Loucy (cell line): ENCODE data around the gene RAB24.

ENCODE experiments used
- CTCF ChIP-seq: fragments of 200-600 bp; sonication (generic); conservative IDR thresholded peaks from 2 replicates; pipeline ENCODE4 v1.5.1; 2014; ENCODE audit warnings: mild to moderate bottlenecking, antibody characterized with exemption, low read length
- EZH2phosphoT487 ChIP-seq: fragments of 200-600 bp; IDR thresholded peaks from 2 replicates; pipeline ENCODE4 v1.6.1; 2018; ENCODE audit warnings: antibody characterized with exemption, mild to moderate bottlenecking, moderate library complexity, borderline replicate concordance

DNA sequence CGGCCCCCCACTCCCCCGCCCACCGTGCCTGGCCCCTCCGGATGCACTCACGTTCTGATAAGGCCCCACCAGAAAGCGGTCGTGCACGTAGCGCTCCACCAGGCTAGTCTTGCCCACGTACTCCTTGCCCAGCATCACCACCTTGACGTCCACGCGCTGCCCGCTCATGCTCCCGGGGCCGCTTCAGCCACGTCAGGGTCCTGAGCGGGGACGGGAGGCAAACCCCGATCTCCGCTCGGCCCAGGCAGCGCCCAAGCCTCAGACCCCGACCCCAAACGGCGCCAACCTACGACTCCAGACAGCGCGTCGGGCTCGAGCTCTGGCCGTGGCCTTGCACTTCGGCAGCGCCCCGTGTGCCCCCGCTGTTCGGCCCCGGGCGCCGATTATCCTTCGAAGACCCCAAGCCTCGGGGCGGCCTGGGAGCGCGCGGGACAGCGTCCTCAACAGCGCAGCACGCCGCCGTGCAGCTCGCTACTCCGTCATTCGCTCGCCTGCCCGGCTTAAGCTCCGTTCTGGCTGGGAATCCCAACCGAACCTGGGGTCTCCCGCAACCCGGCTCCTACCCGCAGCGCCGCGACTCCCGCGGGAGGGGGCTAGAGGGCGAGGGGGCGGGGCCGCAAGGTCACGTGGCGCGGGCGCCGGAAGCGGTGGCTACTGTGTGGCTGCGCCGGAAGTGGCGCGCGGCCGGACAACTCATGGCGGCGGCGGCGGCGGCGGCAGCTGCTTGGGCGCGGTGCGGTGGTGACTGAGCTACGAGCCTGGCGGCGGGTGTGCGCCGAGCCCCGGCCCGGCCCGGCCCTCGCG, at the start of gene RAB24, which contains the start of gene PRELID1:
- TF ChIP-seq CTCF (no peak), EZH2phosphoT487 (no peak)
